ENCODE data around the gene TOR2A.

- TF ChIP-seq CTCF (IDR thresholded peaks at IDR 0.05) (no peak), EZH2 (IDR thresholded peaks at IDR 0.05) (no peak)
Measured at GRCh38 chr9:127767909-127768331, 32.8 kb upstream of the TOR2A start.

All from neural progenitor cell (in vitro differentiated cells).